HG03064 (cell line): Measurements from ENCODE around the gene TCF7.
"Not testable (repeated sequence)": the region's sequence is repeated elsewhere in the genome, so short reads cannot be mapped to it uniquely, and the experiment has no call there.

Experiments used
- ATAC-seq: cut with Tn5 transposase; IDR thresholded peaks from one replicate; pipeline ENCODE4 v1.9.1; 2021; ENCODE audit warnings: low read depth; ENCODE audit not compliant: unreplicated experiment

Gene TCF7

GRCh38 chr5:134142052-134142451, 27.6 kb downstream of the TCF7 start:
- ATAC-seq: no peak

DNA sequence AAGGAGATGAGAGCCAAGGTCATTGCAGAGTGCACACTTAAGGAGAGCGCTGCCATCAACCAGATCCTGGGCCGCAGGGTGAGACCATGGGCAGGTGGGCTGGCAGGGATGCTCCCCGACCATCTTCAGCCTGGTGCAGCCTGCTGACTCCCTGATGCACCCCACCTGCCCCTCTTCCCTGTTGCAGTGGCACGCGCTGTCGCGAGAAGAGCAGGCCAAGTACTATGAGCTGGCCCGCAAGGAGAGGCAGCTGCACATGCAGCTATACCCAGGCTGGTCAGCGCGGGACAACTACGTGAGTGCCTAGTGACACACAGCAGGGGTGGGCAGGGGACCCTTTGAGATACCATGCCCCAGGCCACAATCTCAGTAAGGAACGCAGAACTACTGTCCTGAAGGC, 28.3 kb downstream of the TCF7 start:
- ATAC-seq: no peak

DNA sequence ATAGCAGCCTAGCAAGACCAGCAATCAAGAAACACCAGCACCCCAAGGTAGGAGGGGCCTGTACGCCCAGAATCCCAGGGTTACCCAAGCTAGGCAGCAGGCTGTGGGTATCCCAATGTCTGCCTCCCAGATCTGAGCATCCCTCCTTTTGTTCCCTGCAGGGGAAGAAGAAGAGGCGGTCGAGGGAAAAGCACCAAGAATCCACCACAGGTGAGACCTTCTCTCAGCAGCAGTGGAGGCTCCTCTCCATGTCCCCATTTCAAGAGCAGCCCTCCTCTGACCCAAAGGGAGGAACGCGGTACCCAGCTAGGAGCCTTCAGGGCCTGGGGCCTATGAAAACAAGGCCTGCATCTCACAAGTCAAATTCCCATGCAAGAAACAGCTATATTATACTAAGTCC, 28.9 kb downstream of the TCF7 start:
- no peak for ATAC-seq

GRCh38 chr5:134143944-134144941, 29.8 kb downstream of the TCF7 start:
- no peak for ATAC-seq

GRCh38 chr5:134145041-134145757, 30.7 kb downstream of the TCF7 start:
- no peak for ATAC-seq

- no peak for ATAC-seq
Measured at GRCh38 chr5:134145779-134146581, 31.5 kb downstream of the TCF7 start.

DNA sequence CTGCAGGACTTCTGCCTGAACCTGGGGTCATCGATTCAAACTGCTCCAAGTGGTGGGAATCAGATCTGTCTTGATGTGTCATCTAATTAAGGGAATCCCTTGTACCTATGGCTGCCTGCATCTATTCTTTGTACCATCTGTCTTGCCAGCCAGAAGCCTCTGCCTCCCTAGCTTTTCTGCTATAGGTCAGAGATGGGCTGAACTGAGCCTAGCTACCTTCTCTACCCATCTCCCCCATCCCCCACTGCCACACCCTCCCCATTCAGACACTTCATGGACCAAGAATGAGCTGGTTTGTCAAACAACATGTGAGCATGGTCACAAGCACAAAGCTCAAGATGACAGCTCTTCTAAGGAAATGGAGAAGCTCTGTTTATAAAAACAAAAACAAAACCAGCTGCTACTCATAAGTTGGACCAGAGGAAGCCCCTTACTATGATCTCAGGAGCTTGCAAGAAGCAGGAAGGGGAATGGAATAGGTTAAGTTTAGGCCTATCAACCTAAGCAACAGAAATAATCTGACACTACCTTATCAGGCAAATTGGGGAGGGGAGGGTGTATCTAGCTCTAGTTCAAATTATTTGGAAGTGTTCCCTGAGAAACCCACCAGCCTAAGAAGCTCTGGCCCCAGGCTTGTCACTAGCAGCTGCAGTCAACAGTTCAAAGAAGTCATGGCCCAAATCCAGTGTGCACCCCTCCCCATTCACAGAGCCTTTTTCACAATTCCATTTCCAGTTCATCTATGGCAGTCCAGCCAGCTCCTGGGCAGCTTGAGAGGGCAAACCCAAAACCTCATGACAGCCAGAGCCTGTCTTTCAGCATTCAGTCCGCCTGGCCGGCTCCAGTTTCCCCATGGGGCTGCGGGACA, 32.4 kb downstream of the TCF7 start:
- ATAC-seq: no peak

DNA sequence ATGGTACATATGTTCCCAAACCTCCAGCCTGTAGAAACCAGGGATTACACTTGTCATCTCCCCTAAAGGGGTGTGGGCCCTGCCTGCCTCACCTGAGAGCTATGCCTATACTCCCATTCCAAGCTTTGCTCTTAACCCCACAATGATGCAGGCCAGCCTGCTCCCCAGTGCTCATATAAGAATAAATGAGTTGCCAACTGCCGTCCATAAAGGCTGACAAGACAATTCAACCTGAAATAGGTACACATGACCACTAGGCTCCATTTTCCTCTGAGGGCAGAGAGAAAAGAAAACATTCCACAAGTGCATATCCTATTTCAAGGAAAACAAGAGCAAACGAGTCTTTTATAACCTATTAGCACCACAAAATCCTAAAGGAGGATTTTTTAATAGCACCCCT, 33.8 kb downstream of the TCF7 start:
- ATAC-seq: no peak

GRCh38 chr5:134148986-134149539, 34.6 kb downstream of the TCF7 start:
- ATAC-seq: no peak

DNA sequence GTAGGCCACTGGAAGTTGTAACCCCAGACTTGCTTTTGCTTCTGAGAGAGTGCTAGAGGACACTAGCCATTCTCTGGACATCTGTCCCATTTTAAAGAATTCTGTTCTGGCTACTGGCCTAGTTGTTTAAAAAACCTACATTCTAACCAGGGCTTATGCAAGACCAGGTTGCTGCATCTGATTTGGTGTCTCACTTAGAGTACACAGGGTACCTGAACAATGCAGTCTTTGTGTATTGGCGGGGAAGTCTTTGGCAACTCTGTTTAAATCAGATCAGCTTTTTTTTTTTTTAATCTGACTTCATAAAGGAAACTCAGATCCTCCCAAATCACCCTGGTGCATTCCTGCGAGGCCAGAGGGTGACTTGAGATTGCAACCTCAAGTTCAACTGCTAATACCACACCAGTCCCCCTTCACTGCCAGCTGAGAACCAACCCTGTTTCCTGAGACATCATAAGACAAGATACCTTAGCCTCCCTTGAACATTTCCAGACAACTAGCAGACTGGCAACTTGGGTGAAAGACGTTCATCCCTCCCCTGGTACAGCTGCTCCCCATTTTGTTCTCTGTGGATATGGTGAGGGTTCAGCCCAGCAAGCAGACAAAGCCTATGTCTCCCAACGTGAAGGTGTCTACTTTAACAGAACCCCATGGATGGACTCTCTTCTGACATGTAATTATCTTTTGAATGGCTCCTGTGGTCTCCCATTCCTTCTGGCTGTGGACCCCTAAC, 35.3 kb downstream of the TCF7 start:
- ATAC-seq: no peak

DNA sequence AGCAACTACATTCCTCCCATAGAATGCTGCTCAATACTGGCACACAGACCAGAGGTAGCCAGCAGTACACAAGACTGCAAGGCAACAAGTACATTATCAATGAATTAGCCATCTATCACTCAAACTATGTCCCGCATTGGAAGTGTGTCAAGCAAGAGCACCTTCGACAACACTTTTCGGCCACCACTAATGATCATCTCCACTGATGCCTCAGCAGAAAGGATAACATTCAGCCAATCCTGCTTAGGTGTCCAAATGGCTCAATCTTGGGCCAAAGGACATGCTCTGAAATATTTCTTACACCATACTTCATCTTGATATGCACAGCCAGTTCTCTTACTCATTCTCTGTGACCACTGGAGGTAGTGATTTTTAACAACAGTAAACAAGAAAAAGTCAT, 37.2 kb downstream of the TCF7 start:
- ATAC-seq: no peak

- not testable (repeated sequence) for ATAC-seq
Measured at GRCh38 chr5:134152173-134152832, 37.8 kb downstream of the TCF7 start.

GRCh38 chr5:134153241-134153640, 38.8 kb downstream of the TCF7 start:
- ATAC-seq: no peak

GRCh38 chr5:134153657-134154056, 39.2 kb downstream of the TCF7 start:
- no peak for ATAC-seq

- ATAC-seq: no peak
Measured at GRCh38 chr5:134161513-134162395, 47.3 kb downstream of the TCF7 start.

GRCh38 chr5:134162592-134162991, 48.1 kb downstream of the TCF7 start:
- ATAC-seq: no peak

DNA sequence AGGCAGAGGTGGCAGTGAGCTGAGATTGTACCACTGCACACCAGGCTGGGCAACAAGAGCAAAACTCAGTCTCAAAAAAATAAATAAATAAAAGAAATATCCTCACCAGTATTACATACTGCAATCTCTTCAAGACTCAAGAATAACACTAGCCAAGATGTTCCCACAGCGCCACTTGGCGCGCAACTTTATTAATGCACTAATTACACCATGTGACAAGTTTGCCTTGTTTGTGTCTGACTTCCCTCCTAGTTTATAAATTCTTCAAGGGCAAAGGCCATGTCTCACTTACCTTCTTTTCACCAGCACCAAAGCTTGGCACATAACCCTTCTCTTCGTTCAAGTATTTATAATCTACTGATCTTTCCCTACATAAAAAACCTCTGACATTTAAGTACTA, 57.5 kb downstream of the TCF7 start:
- no peak for ATAC-seq
